GM12891 (cell line): Measurements from ENCODE around the gene SMARCC2.
A peak's percentile ranks its signal among the peaks of the same experiment; 100 is the strongest.

ENCODE experiments used
- POLR2A ChIP-seq: IDR thresholded peaks from 2 replicates; pipeline ENCODE4 v1.6.1; 2011; ENCODE audit warnings: low read depth, low read length, control low read depth
- POLR2AphosphoS5 ChIP-seq: IDR thresholded peaks from 2 replicates; pipeline ENCODE4 v1.6.1; 2011; ENCODE audit warnings: low read depth, low read length, control low read depth
- POU2F2 ChIP-seq: IDR thresholded peaks from 2 replicates; pipeline ENCODE4 v1.6.1; 2011; ENCODE audit warnings: low read depth, mild to moderate bottlenecking, control low read depth, low read length, moderate library complexity
- SPI1 ChIP-seq: IDR thresholded peaks from 2 replicates; pipeline ENCODE4 v1.6.1; 2011; ENCODE audit warnings: low read depth, low read length, control low read depth
- TAF1 ChIP-seq: IDR thresholded peaks from 2 replicates; pipeline ENCODE4 v1.6.1; 2011; ENCODE audit warnings: low read depth, low read length, control low read depth

DNA sequence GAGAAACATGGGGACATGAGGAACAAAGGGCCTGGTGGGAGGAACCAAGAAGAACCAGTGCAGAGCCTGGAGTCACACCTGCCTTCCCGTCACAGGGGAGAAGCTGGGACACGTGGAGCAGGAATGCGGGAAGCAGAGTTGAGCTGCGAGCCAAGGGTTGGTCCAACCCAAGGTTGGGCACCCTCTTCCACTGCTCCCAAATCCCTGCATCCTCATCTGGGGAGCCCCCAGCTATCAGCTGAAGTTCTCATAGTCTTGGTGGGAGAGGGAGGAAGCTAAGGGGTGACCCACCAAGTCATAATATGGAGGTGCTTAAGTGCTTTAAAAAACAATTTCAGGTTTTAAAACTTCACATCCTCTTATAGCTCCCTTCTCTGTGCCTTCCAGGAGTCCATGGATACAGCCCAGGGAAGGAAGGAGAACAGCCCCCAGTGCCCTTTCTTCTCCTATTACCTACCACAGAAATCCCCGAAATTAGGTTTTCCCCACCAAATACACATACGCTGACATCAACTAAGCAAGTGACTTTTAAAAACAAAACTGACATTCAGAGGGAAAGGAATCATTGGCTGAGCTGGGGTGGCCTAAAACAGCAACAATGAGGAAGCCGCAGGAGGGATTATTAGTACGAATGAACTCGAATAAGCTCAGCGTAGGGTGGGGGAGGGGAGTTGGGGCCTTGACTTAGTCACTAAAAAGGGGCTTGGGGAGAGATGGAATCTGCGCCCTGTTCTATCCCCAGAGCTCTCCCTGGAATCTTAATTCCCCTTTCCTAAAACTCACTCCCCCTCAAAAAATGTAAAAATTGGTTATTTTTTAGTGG, 26.6 kb downstream of the SMARCC2 start:
- no peak for TF ChIP-seq TAF1
- peak; percentile 46; the same call in 1 of the 2 replicates for TF ChIP-seq POLR2A
- no peak for TF ChIP-seq SPI1
- TF ChIP-seq POLR2AphosphoS5 = peak; percentile 78
- no peak; the same call in 1 of the 2 replicates for TF ChIP-seq POU2F2
